T1000 (cell line): ENCODE results near the gene ZNF202.

Experiments used
- DNase-seq: peaks from one replicate; lab custom pipeline; 2025; ENCODE audit warnings: mixed read lengths; lab: John Stamatoyannopoulos, UW

The ZNF202 gene

DNA sequence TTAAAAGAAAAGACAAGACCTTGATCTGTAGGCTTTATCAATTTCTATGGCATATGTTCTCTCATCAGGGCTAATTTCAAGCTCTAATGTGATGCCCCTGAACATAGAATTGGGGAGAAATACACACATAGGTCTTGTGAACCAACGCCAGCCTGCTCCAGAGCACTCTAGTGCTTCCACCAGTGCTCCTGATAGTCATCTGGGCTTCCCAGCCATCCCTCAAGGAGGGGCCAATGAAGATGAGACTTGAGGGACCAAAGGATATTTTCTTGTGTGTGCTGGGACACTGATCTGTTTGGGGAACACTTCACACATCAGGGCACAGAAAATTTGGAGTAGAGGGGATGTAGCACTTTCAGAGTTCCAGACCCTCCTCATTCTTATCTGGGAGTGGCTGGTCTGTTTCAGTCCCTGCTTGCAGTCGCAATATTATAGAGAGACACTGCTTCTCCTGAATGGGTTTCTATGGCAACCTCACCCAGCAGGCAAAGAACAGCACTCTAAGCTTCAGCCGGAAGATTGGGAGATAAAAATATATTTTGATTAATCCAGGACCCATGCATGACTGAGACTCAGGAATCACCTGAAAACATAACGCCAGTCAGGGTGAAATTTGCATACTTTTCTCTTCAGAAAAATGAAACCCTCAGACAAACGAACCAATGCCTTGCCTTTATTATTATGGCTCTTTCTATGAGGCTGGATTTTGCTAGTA, 58.6 kb downstream of the ZNF202 start:
- DNase-seq: no peak

DNA sequence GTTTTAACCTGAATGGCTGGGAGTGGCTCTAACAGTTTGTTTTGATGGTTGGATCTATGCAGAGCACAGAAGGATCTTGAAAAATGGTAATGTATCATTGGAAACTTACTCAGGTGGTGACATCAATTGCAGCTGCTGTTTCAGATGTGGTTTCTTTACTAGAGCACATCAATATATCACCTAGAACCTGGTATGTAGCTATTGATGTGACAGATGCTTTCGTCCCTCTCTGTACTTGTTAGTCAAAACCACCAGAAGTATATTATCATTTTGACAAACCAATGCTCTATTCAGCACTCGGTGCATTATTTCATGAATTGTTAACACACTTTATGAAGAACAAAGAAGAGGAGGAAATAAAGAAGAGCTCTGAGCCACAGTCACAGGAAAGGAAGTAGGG, 60.4 kb downstream of the ZNF202 start:
- DNase-seq: no peak

DNA sequence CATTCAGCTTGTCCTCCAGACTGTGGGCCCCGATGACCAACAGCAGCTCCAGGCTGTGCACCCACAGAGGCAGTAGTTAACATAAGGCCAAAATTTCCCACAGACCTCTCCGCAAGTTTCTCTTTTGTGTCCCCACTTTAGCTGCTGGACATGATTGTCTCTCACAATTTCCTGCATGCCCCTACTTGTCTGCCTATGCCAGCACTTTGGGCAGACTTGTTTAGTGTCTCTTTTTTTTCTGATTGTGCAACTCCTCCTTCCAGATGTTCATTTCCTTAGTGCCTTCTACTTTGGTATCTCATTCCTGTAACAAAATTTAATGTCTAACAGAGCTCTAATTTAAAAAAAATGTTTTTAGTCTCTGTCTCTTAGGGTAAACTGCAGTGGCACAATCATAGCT, 63.2 kb downstream of the ZNF202 start:
- DNase-seq: no peak

DNA sequence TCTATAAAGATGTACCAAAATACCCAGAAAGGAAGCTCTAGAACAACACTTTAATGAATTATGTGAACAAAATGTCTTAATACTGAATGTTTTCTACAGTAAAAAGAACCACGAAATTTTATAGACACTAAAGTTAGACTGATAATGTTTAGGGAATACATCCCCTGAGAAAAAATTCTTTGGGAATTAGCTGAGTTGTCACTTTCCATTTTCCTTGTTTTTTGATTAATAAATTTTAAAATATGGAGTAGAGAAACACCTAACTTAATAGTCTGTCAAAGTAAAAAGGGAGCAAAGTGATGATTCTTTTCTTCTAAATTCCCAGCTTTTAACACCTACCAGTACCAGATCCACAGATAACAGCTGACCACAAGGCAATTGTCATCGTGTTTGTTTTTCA, 64.0 kb downstream of the ZNF202 start:
- no peak for DNase-seq

DNA sequence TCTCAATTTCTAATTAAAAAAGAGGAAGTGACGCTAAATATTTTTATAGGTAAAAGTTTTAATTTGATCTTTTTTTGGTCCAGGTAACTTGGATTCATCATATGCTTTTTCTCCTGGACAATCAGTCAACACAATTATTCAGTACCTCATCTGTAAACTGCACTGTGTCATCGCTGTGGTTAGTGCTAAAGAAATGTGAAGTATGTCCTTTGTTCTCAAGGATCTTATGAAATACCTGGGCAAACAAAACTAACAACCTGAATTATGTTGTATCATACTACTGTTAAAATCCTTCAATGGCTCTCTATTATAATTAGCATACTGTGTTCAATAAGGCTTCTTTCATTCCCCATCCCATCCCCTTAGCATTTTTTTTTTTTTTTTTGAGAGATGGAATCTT, 67.2 kb downstream of the ZNF202 start:
- no peak for DNase-seq
